OCI-M1 (cell line): ENCODE data around the gene MYL12B.
A peak's percentile ranks its signal among the peaks of the same experiment; 100 is the strongest.
"Not testable (repeated sequence)": the region's sequence is repeated elsewhere in the genome, so short reads cannot be mapped to it uniquely, and the experiment has no call there.

Source experiments
- DNase-seq: peaks from one replicate; lab custom pipeline; 2025; lab: John Stamatoyannopoulos, UW

MYL12B gene

GRCh38 chr18:3297025-3297984 lies 35.4 kb downstream of the MYL12B start:
- DNase-seq, result peak; percentile 98

- DNase-seq, result no peak
These were observed 42.9 kb downstream of the MYL12B start for GRCh38 chr18:3304832-3305231.

- peak; percentile 69 for DNase-seq
These were observed 43.4 kb downstream of the MYL12B start for GRCh38 chr18:3305354-3305762.

GRCh38 chr18:3305933-3306332 lies 44.0 kb downstream of the MYL12B start:
- peak; percentile 61 for DNase-seq

GRCh38 chr18:3306391-3306790 lies 44.5 kb downstream of the MYL12B start:
- DNase-seq, result no peak

- DNase-seq, result no peak
These were observed 51.8 kb downstream of the MYL12B start for GRCh38 chr18:3313685-3314084.

GRCh38 chr18:3315344-3315743 lies 53.4 kb downstream of the MYL12B start:
- DNase-seq, result not testable (repeated sequence)

GRCh38 chr18:3319399-3319798 lies 57.5 kb downstream of the MYL12B start:
- DNase-seq, result no peak

- DNase-seq, result no peak
These were observed 58.0 kb downstream of the MYL12B start for GRCh38 chr18:3319894-3320454.

GRCh38 chr18:3321133-3321812 lies 59.3 kb downstream of the MYL12B start:
- DNase-seq, result peak; percentile 80

GRCh38 chr18:3323900-3324299 lies 62.0 kb downstream of the MYL12B start:
- peak; percentile 50 for DNase-seq
